MCF 10A (cell line): ENCODE measurements around the gene PSMB9. TPM values are rescaled to one million over a fixed set of nuclear protein-coding genes. Genes with fewer than 3 reads are reported as not detected.

ENCODE experiments used
- BruUV-seq: library from RNA; stranded (reverse); fragments of 400-500 nt; replicated peaks from 2 replicates; lab custom pipeline; 2021; lab: Mats Ljungman, UMichigan
- CTCF ChIA-PET: fragments of 300-600 bp; sonication (Branson Sonifier 250); formaldehyde crosslinking; extraction: SDS; loops from one replicate; lab custom pipeline; 2021; ENCODE audit warnings: antibody characterized with exemption, inconsistent platforms; lab: Yijun Ruan, JAX
- POLR2A ChIA-PET: fragments of 300-600, 350-650 bp; sonication (Branson Sonifier 250); formaldehyde crosslinking; extraction: SDS; loops from one replicate; lab custom pipeline; 2020; ENCODE audit warnings: antibody characterized with exemption, inconsistent platforms; lab: Yijun Ruan, JAX
- DNase-seq: peaks from one replicate; pipeline ENCODE4 v3.0.0-alpha.2; 2018; ENCODE audit not compliant: unreplicated experiment
- H3K27ac Mint-ChIP-seq: one replicate; pipeline ENCODE4 v1.8.0; 2022; ENCODE audit warnings: mild to moderate bottlenecking, low read depth, mixed read lengths; ENCODE audit not compliant: unreplicated experiment
- H3K27me3 Mint-ChIP-seq: one replicate; pipeline ENCODE4 v1.8.0; 2022; ENCODE audit warnings: mixed read lengths; ENCODE audit not compliant: insufficient read depth, unreplicated experiment
- H3K36me3 Mint-ChIP-seq: one replicate; pipeline ENCODE4 v1.8.0; 2022; ENCODE audit warnings: mild to moderate bottlenecking, moderate library complexity, mixed read lengths; ENCODE audit not compliant: insufficient read depth, unreplicated experiment
- H3K4me1 Mint-ChIP-seq: one replicate; pipeline ENCODE4 v1.8.0; 2022; ENCODE audit warnings: mixed read lengths; ENCODE audit not compliant: insufficient read depth, unreplicated experiment
- H3K4me3 Mint-ChIP-seq: one replicate; pipeline ENCODE4 v1.8.0; 2022; ENCODE audit warnings: mild to moderate bottlenecking, moderate library complexity, mixed read lengths; ENCODE audit not compliant: unreplicated experiment
- H3K9me3 Mint-ChIP-seq: one replicate; pipeline ENCODE4 v1.8.0; 2022; ENCODE audit warnings: mixed read lengths; ENCODE audit not compliant: unreplicated experiment
- CTCF ChIP-seq: fragments of 200-600 bp; IDR thresholded peaks from one replicate; pipeline ENCODE4 v1.8.0; 2022; ENCODE audit warnings: antibody characterized with exemption, mild to moderate bottlenecking; ENCODE audit not compliant: unreplicated experiment
- intact Hi-C: fragments of 100-400 bp; cut with micrococcal nuclease; formaldehyde crosslinking; loops from 2 replicates; pipeline ENCODE4 v1.14.1; 2022
- total RNA-seq: library from RNA; stranded (reverse); gene quantifications from 2 replicates; pipeline ENCODE4 v1.2.3, GENCODE V29; 2022

PSMB9 gene
- total RNA-seq, 1 experiment from 2014 or later: 3.5 TPM

DNA sequence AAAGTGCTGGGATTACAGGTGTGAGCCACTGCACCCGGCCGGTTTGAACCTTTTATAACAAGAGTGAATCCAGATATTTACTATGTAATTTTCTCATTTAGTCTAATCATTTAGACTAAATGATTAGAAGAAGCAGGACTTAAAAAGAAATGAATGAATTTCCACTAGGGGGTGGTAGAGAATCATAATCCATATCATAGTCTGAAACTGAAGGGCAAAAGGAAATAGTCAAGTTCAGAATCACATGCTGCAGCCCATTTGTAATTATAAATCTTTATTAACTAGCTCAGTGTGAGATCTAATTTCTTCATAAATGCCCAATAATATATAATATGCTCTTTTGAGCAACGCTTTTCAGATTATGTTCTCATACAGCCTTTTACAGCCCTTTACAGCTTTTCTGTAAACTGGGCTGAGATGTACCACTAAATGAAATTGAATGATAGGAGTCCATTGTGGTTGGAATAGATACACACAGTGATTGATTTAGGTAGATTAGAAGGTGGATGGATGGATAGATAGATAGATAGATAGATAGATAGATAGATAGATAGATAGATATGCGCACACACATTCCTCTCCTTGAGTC lies 31.8 kb downstream of the PSMB9 start:
- intact Hi-C loops: loop anchor here (1.0 to 5.0 kb wide), 3 partner anchors 47 to 99 kb away; no protein-coding TSS in a partner anchor
- H3K4me3 Mint-ChIP-seq: no peak overlapping the region
- no TSS peak for BruUV-seq
- H3K9me3 Mint-ChIP-seq: no peaks in the 10 kb centered on the region
- TF ChIP-seq CTCF: peak; percentile 56
- peak; percentile 74 for DNase-seq
- H3K36me3 Mint-ChIP-seq: no peaks in the 10 kb centered on the region
- H3K4me1 Mint-ChIP-seq: peaks cover 11% of the 10 kb centered on the region
- no peaks in the 10 kb centered on the region for H3K27me3 Mint-ChIP-seq
- ChIA-PET POLR2A (interaction anchor here (0.6 to 2.1 kb wide), 8 partner anchors 9 to 99 kb away, joined by 3 to 9 read pairs (median 4); partner anchors contain the start of gene BRD2), CTCF (interaction anchor here (0.6 to 2.9 kb wide), 30 partner anchors 9 to 397 kb away, joined by 3 to 31 read pairs (median 5); partner anchors contain the start of genes HLA-DMA and TAP2)
- H3K27ac Mint-ChIP-seq: no peak overlapping the region

GRCh38 chr6:32886681-32887383 lies 32.8 kb downstream of the PSMB9 start:
- ChIA-PET CTCF (interaction anchor here (0.5 to 2.9 kb wide), 18 partner anchors 8 to 106 kb away, joined by 3 to 31 read pairs (median 6); partner anchors contain the start of gene HLA-DMA), POLR2A (interaction anchor here (0.9 to 2.1 kb wide), 5 partner anchors 8 to 98 kb away, joined by 3 to 9 read pairs (median 4); partner anchors contain the start of gene BRD2)
- Mint-ChIP-seq H3K27ac (no peak overlapping the region), H3K4me3 (no peak overlapping the region), H3K36me3 (no peaks in the 10 kb centered on the region), H3K4me1 (peaks cover 11% of the 10 kb centered on the region), H3K9me3 (no peaks in the 10 kb centered on the region), H3K27me3 (no peaks in the 10 kb centered on the region)
- no TSS peak for BruUV-seq
- TF ChIP-seq CTCF: no peak
- DNase-seq: peak; percentile 80
- intact Hi-C loops: loop anchor here (5.0 kb wide), 1 partner anchor 45 kb away; no protein-coding TSS in a partner anchor

DNA sequence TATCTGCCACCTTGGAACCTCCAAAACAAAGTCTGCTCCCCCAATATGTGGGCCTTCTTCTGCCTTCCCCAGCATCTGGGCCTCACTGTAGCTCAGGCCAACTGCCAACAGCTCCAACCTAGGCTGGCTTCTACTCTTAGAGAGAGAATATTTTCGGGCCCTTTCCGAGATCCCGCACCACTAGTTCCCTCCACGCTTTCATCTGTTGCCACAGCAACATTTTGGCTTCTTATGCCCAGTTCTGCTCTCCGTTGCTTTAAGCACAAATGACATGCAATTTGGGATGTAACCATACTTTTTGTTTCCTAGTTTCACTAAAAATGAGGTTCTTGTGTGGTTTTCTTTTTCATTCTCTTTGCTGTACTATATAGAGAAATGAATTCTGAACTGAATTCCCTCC lies 33.6 kb downstream of the PSMB9 start:
- Mint-ChIP-seq H3K27me3 (no peaks in the 10 kb centered on the region), H3K4me3 (no peak overlapping the region), H3K36me3 (no peaks in the 10 kb centered on the region), H3K27ac (no peak overlapping the region), H3K9me3 (no peaks in the 10 kb centered on the region), H3K4me1 (peaks cover 11% of the 10 kb centered on the region)
- POLR2A ChIA-PET: interaction anchor here (1.0 kb wide), 2 partner anchors 80 to 97 kb away, joined by 3 read pairs; no protein-coding TSS in a partner anchor
- no peak for TF ChIP-seq CTCF
- CTCF ChIA-PET: interaction anchor here (1.0 to 2.9 kb wide), 3 partner anchors 60 to 97 kb away, joined by 4 to 23 read pairs (median 22); partner anchors contain the start of gene HLA-DMA
- intact Hi-C loops: loop anchor here (5.0 kb wide), 1 partner anchor 45 kb away; no protein-coding TSS in a partner anchor
- DNase-seq: no peak
- BruUV-seq: no TSS peak

- H3K4me3 Mint-ChIP-seq: no peak overlapping the region
- H3K9me3 Mint-ChIP-seq: no peaks in the 10 kb centered on the region
- H3K36me3 Mint-ChIP-seq: no peaks in the 10 kb centered on the region
- no peak overlapping the region for H3K27ac Mint-ChIP-seq
- DNase-seq: no peak
- H3K4me1 Mint-ChIP-seq: peaks cover 11% of the 10 kb centered on the region
- intact Hi-C loops: loop anchor here (5.0 kb wide), 1 partner anchor 44 kb away; no protein-coding TSS in a partner anchor
- ChIA-PET POLR2A (interaction anchor here (1.0 kb wide), 1 partner anchor 79 kb away, joined by 3 read pairs; no protein-coding TSS in a partner anchor), CTCF (interaction anchor here (0.6 kb wide), 1 partner anchor 30 kb away, joined by 3 read pairs; no protein-coding TSS in a partner anchor)
- TF ChIP-seq CTCF: no peak
- BruUV-seq: no TSS peak
- no peaks in the 10 kb centered on the region for H3K27me3 Mint-ChIP-seq
Observed at GRCh38 chr6:32888576-32888975, 34.6 kb downstream of the PSMB9 start.
